GM19397 (cell line): ENCODE measurements around the gene RNF40.
"Not testable (repeated sequence)": the region's sequence is repeated elsewhere in the genome, so short reads cannot be mapped to it uniquely, and the experiment has no call there.

Experiments
- ATAC-seq: cut with Tn5 transposase; IDR thresholded peaks from one replicate; pipeline ENCODE4 v1.9.1; 2021; ENCODE audit warnings: mild to moderate bottlenecking, moderate library complexity; ENCODE audit not compliant: unreplicated experiment

RNF40 gene

GRCh38 chr16:30813821-30814189 is 51.7 kb downstream of the RNF40 start:
- ATAC-seq, result no peak

GRCh38 chr16:30816769-30817168 is 54.6 kb downstream of the RNF40 start:
- ATAC-seq, result no peak

- no peak for ATAC-seq
These were observed 58.9 kb downstream of the RNF40 start for GRCh38 chr16:30820952-30821421.

- not testable (repeated sequence) for ATAC-seq
These were observed 59.3 kb downstream of the RNF40 start for GRCh38 chr16:30821441-30821840.

GRCh38 chr16:30821891-30822290 is 59.8 kb downstream of the RNF40 start:
- no peak for ATAC-seq
